ENCODE data around the gene PACS2. TPM values are rescaled to one million over a fixed set of nuclear protein-coding genes. Genes with fewer than 3 reads are reported as not detected.

PACS2 gene
- total RNA-seq, 2 experiments from 2014 or later = 26.7 to 30.4 TPM

GRCh38 chr14:105304565-105304964, 10.0 kb upstream of the PACS2 start:
- Mint-ChIP-seq H3K36me3 (ENCODE audit: low read depth) (peaks cover 2% of the 10 kb centered on the region), H3K27me3 (no peaks in the 10 kb centered on the region), H3K4me3 (no peak overlapping the region), H3K27ac (no peak overlapping the region), H3K9me3 (no peaks in the 10 kb centered on the region), H3K4me1 (ENCODE audit: low read depth) (peaks cover 36% of the 10 kb centered on the region)
- POLR2A ChIA-PET = interaction anchor here (0.8 to 1.4 kb wide), 4 partner anchors 11 to 28 kb away, joined by 3 to 4 read pairs (median 3); no protein-coding TSS in a partner anchor
- TF ChIP-seq CTCF (IDR thresholded peaks at IDR 0.05) = no peak
- ATAC-seq (no peak), DNase-seq (no peak)
- intact Hi-C loops (cut with micrococcal nuclease) = no loop called here
- CTCF ChIA-PET = interaction anchor here (1.0 to 1.6 kb wide), 3 partner anchors 11 to 66 kb away, joined by 3 to 4 read pairs (median 4); no protein-coding TSS in a partner anchor

GRCh38 chr14:105305345-105305744, 9.2 kb upstream of the PACS2 start:
- Mint-ChIP-seq H3K36me3 (ENCODE audit: low read depth) (no peaks in the 10 kb centered on the region), H3K27ac (peak overlapping the region; percentile 90), H3K27me3 (no peaks in the 10 kb centered on the region), H3K4me3 (no peak overlapping the region), H3K4me1 (ENCODE audit: low read depth) (peaks cover 32% of the 10 kb centered on the region), H3K9me3 (no peaks in the 10 kb centered on the region)
- ChIA-PET POLR2A (interaction anchor here (0.6 to 1.4 kb wide), 5 partner anchors 10 to 42 kb away, joined by 3 to 4 read pairs (median 3); no protein-coding TSS in a partner anchor), CTCF (interaction anchor here (1.0 to 1.6 kb wide), 5 partner anchors 9 to 66 kb away, joined by 3 to 4 read pairs (median 3); no protein-coding TSS in a partner anchor)
- no peak for TF ChIP-seq CTCF (IDR thresholded peaks at IDR 0.05)
- DNase-seq = peak; percentile 35
- ATAC-seq = no peak
- intact Hi-C loops (cut with micrococcal nuclease) = no loop called here

- Mint-ChIP-seq H3K27ac (peak overlapping the region; percentile 90), H3K36me3 (ENCODE audit: low read depth) (no peaks in the 10 kb centered on the region), H3K27me3 (no peaks in the 10 kb centered on the region), H3K4me1 (ENCODE audit: low read depth) (peaks cover 32% of the 10 kb centered on the region), H3K4me3 (no peak overlapping the region), H3K9me3 (no peaks in the 10 kb centered on the region)
- ChIA-PET POLR2A (interaction anchor here (0.6 to 1.4 kb wide), 3 partner anchors 11 to 43 kb away, joined by 3 to 4 read pairs (median 3); no protein-coding TSS in a partner anchor), CTCF (interaction anchor here (1.0 to 1.6 kb wide), 5 partner anchors 9 to 65 kb away, joined by 3 to 4 read pairs (median 3); no protein-coding TSS in a partner anchor)
- no peak for DNase-seq
- intact Hi-C loops (cut with micrococcal nuclease) = no loop called here
- ATAC-seq = no peak
- TF ChIP-seq CTCF (IDR thresholded peaks at IDR 0.05) = no peak
These were observed 8.8 kb upstream of the PACS2 start for GRCh38 chr14:105305791-105306190.

GRCh38 chr14:105307052-105307727, 7.4 kb upstream of the PACS2 start:
- Mint-ChIP-seq H3K9me3 (no peaks in the 10 kb centered on the region), H3K27ac (peak overlapping the region; percentile 56), H3K36me3 (ENCODE audit: low read depth) (no peaks in the 10 kb centered on the region), H3K4me1 (ENCODE audit: low read depth) (peaks cover 30% of the 10 kb centered on the region), H3K27me3 (no peaks in the 10 kb centered on the region), H3K4me3 (no peak overlapping the region)
- TF ChIP-seq CTCF (IDR thresholded peaks at IDR 0.05) = no peak
- POLR2A ChIA-PET = interaction anchor here (1.0 to 1.3 kb wide), 3 partner anchors 8 to 58 kb away, joined by 3 to 4 read pairs (median 3); partner anchors contain the start of gene PACS2
- CTCF ChIA-PET = no interaction called here
- peak; percentile 71 for ATAC-seq
- DNase-seq = peak; percentile 32
- intact Hi-C loops (cut with micrococcal nuclease) = no loop called here

GRCh38 chr14:105309371-105309770, 5.2 kb upstream of the PACS2 start:
- Mint-ChIP-seq H3K4me3 (no peak overlapping the region), H3K27ac (no peak overlapping the region), H3K9me3 (no peaks in the 10 kb centered on the region), H3K4me1 (ENCODE audit: low read depth) (peaks cover 29% of the 10 kb centered on the region), H3K27me3 (no peaks in the 10 kb centered on the region), H3K36me3 (ENCODE audit: low read depth) (no peaks in the 10 kb centered on the region)
- ATAC-seq = no peak
- no peak for DNase-seq
- ChIA-PET CTCF (no interaction called here), POLR2A (no interaction called here)
- no peak for TF ChIP-seq CTCF (IDR thresholded peaks at IDR 0.05)
- intact Hi-C loops (cut with micrococcal nuclease) = no loop called here

Data from activated CD8-positive, alpha-beta T cell treated with anti-CD3 and anti-CD28 coated beads for 36 hours (primary cell).